Spinal cord (tissue), 10 donors: ENCODE data around the gene SNCAIP. TPM values are rescaled to one million over a fixed set of nuclear protein-coding genes. Genes with fewer than 3 reads are reported as not detected.

Experiments
- DNase-seq, 6 donors: peaks; one replicate each; pipeline versions ENCODE4 v3.0.0 to v3.0.0-alpha.2; 2013 to 2015; ENCODE audit warnings: low spot score in 6 of 6, low read depth in 4 of 6
- H3K27ac ChIP-seq: one replicate; pipeline ENCODE4 v1.5.1; 2013; ENCODE audit warnings: low read depth, low read length, control low read depth
- H3K27me3 ChIP-seq: one replicate; pipeline ENCODE4 v1.6.1; 2013; ENCODE audit warnings: low read length; ENCODE audit not compliant: control insufficient read depth, insufficient read depth
- H3K36me3 ChIP-seq: one replicate; pipeline ENCODE4 v1.6.1; 2013; ENCODE audit warnings: low read length; ENCODE audit not compliant: control insufficient read depth, insufficient read depth
- H3K4me1 ChIP-seq: one replicate; pipeline ENCODE4 v1.6.1; 2013; ENCODE audit warnings: low read length; ENCODE audit not compliant: control insufficient read depth, insufficient read depth
- H3K4me3 ChIP-seq: one replicate; pipeline ENCODE4 v1.5.1; 2013; ENCODE audit warnings: low read depth, low read length, control low read depth
- H3K9me3 ChIP-seq: one replicate; pipeline ENCODE4 v1.6.1; 2013; ENCODE audit warnings: low read length; ENCODE audit not compliant: control insufficient read depth, insufficient read depth
- WGBS: methylation state at CpG from one replicate; pipeline ENCODE4 v1.1.5; 2013; ENCODE audit warnings: missing lambda C conversion rate; ENCODE audit not compliant: insufficient coverage; 5-methylcytosine and 5-hydroxymethylcytosine counted together
- long read RNA-seq, 4 donors: transcript quantifications; one replicate each; lab custom pipeline, GENCODE V29; 2026
- polyA plus RNA-seq, 2 donors: library from polyadenylated mRNA; unstranded; fragments of 120-200 nt; gene quantifications; one replicate each; pipeline ENCODE4 v1.2.1, GENCODE V29; 2013; ENCODE audit not compliant: insufficient read length in 2 of 2
- total RNA-seq, 2 donors: library from RNA; depleted of rRNA in 1 of 2; stranded (reverse); fragments of 120-200 nt in 1 of 2; fragments of >200 nt in 1 of 2; gene quantifications; one replicate each; pipeline versions ENCODE4 v1.2.3 to v1.2.4, GENCODE V29; 2013 to 2014
- donor health status: healthy.

Gene SNCAIP
- total RNA-seq (10 to 100 TPM; 33.4 to 69.2 TPM), polyA plus RNA-seq (10 to 100 TPM; 35.8 to 42.5 TPM)
- long read RNA-seq, donor 1, transcript SNCAIP-218 (4 exons, 2,303 nt) = major isoform, 5 of 7 reads
- long read RNA-seq, donor 1, partial matches to known transcripts = 0 of 7 reads
- long read RNA-seq, donor 1, other reads (novel, unspliced or antisense) = 0 of 7 reads
- long read RNA-seq, donor 2, partial matches to known transcripts = 0 of 1 reads
- long read RNA-seq, donor 2, other reads (novel, unspliced or antisense) = 0 of 1 reads
- long read RNA-seq, donor 3, partial matches to known transcripts = 0 of 1 reads
- long read RNA-seq, donor 3, other reads (novel, unspliced or antisense) = 0 of 1 reads
- long read RNA-seq, donor 4, partial matches to known transcripts = 0 of 3 reads
- long read RNA-seq, donor 4, other reads (novel, unspliced or antisense) = 0 of 3 reads

DNA sequence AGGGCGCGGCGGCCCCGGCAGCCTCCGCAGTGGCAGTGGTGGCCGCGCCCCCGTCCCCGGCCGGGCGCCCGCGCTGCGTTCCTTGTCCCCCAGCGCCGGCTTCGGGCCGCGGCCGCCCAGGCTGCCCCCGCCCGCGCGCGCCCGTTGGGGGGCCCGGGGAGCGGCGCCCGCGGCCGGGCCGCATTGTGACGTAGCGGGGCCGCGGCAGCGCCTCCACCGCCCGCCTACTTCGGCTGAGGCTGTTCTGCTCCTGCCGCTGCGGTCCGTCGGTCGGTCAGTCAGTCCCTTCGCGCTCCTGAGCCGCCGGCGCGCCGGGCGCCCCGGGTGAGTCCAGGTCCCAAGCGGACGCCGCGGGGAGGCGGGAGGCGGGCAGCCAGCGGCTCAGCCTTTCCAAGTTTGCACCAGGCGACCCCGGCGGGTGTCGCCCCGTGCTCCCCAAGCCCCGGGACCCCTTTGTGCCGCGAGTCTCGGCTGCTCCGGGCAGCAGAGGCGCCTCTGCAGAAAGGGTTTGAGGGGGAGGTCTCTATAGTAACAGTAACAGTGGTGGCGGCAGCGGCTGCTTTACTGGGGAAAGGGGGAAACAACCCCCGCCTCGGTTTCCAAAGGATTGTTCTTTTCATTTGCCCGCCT is at the start of gene SNCAIP:
Gene SNCAIP (plus strand): TSS at position 277 of the 630 bp plus-strand sequence. CDS start 78,898 bp downstream, outside the sequence.
- peak in 4 of 6 donors; percentile 31 to 84 (median 66) for DNase-seq
- Histone ChIP-seq H3K9me3 (no peaks in the 10 kb centered on the region), H3K4me1 (peaks cover 15% of the 10 kb centered on the region), H3K4me3 (peak within 1 kb of the TSS; percentile 80), H3K27ac (peak within 1 kb of the TSS; percentile 87), H3K27me3 (no peaks in the 10 kb centered on the region), H3K36me3 (no peaks in the 10 kb centered on the region)
- WGBS = under 1% methylated on average over 78 of the region's 78 CpGs

DNA sequence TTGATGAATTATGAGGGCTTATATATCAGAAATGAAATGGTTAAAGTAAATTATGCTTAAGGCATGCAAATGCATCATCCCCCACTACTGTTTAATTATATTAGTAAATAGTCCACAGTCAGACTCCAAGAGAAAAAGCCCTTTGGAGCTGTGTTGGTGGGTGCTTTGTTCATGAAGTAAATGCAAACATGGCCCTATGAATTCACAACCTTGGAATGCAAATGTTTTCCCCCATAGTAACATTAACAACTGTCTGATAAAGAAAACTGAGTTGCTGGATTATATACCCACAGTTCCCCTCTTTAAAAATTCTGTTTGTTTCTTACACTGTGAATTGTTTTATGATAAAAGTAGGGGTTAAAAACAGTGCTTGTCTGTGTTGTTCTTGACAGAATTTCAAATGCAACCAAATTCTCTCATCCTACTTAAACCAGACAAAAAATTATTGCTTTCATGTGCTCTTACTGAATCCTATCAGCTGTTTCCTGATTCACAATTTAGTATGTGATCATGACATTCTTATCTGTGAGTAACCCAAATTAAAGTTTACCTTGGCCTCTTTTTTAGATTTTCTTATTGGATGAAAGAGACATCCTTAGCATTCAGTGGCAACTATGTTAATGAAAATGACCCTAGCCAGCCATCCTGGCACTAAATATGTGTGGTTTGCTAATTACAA is 48.5 kb upstream of the SNCAIP start:
- Histone ChIP-seq H3K4me1 (no peaks in the 10 kb centered on the region), H3K36me3 (no peaks in the 10 kb centered on the region), H3K27ac (no peak overlapping the region), H3K4me3 (no peak overlapping the region), H3K27me3 (no peaks in the 10 kb centered on the region), H3K9me3 (no peaks in the 10 kb centered on the region)
- peak in 1 of 6 donors; percentile 5 for DNase-seq

DNA sequence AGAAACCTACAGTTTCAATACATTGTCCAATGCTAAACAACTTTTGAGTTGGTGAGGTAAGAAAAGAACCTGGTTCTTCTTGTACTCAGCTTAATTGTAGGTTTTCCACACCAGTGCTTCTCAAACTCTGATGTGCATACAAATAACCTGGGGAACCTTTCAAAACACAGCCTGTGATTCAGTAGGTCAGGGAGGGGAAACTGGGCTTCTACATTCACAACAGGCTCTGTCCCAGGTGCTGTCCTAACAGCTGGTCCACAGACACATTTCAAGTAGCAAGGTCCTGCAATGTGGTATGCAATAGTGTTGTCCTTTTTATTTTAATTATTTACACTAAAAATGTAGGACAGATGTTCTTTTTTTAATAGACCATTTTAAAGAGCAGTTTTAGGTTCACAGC is 47.4 kb upstream of the SNCAIP start:
- H3K9me3 ChIP-seq = no peaks in the 10 kb centered on the region
- H3K4me3 ChIP-seq = no peak overlapping the region
- H3K27me3 ChIP-seq = no peaks in the 10 kb centered on the region
- no peaks in the 10 kb centered on the region for H3K4me1 ChIP-seq
- no peaks in the 10 kb centered on the region for H3K36me3 ChIP-seq
- no peak overlapping the region for H3K27ac ChIP-seq
- peak in 1 of 6 donors; percentile 9 for DNase-seq

DNA sequence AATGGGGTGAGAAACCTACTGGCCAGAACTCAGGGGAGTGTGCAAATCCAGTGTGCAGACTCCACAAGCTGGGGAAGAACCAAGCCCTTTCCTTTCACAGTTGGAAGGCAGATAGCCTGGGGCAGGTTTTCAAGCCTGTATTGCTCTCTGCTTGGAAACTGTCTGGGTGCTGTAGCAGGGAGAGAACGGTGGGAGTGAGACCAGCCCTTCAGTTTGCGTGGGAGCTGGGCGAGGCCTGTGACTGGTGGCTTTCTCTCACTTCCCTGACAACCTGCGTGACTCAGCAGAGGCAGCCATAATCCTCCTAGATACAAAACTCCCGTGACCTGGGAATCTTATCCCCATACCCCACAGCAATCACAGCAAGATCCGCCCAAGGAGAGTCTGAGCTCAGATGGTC is 44.9 kb upstream of the SNCAIP start:
- DNase-seq = no peak
- Histone ChIP-seq H3K27ac (no peak overlapping the region), H3K36me3 (no peaks in the 10 kb centered on the region), H3K9me3 (no peaks in the 10 kb centered on the region), H3K4me3 (no peak overlapping the region), H3K27me3 (no peaks in the 10 kb centered on the region), H3K4me1 (no peaks in the 10 kb centered on the region)
- WGBS = 87% methylated on average over 6 of the region's 6 CpGs

DNA sequence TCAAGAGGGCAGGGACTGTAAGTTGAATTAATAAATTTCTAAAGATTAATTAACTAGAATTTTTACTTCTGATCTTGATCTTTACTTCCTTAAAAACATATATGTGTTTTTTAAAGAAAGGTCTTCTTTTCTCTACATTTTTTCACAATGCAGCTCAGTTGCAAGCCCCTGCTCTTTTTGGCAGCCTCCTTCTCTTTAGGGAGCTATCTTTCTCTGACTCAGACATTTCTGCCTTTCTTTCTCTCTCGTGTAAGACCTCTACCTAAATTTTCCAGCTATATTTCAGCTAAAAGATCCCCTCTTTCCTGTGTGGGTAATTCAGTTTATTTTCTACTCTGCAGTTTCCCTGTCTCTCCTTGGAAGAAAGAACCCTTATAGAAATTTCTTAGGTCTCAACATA is 38.3 kb upstream of the SNCAIP start:
- Histone ChIP-seq H3K4me3 (no peak overlapping the region), H3K27ac (no peak overlapping the region), H3K4me1 (no peaks in the 10 kb centered on the region), H3K36me3 (no peaks in the 10 kb centered on the region), H3K9me3 (no peaks in the 10 kb centered on the region), H3K27me3 (no peaks in the 10 kb centered on the region)
- DNase-seq = no peak
- WGBS = no CpG with 5 or more reads among the region's 1 CpG

DNA sequence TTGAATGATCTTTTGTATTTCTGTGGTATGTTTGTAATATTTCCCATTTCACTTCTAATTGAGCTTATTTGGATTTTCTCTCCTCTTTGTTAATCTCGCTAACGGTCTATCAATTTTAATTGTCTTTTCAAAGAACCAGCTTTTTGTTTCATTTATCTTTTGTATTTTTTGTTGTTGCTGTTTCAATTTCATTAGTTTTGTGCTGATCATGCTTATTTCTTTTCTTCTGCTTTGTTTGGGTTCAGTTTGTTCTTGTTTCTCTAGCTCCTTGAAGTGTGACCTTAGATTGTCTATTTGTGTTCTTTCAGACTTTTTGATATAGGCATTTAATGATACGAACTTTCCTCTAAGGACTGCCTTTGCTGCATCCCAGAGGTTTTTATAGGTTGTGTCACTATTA is 28.4 kb upstream of the SNCAIP start:
- Histone ChIP-seq H3K36me3 (no peaks in the 10 kb centered on the region), H3K4me3 (no peak overlapping the region), H3K9me3 (no peaks in the 10 kb centered on the region), H3K27me3 (no peaks in the 10 kb centered on the region), H3K27ac (no peak overlapping the region), H3K4me1 (no peaks in the 10 kb centered on the region)
- DNase-seq = no peak
- WGBS = no CpG with 5 or more reads among the region's 3 CpGs

DNA sequence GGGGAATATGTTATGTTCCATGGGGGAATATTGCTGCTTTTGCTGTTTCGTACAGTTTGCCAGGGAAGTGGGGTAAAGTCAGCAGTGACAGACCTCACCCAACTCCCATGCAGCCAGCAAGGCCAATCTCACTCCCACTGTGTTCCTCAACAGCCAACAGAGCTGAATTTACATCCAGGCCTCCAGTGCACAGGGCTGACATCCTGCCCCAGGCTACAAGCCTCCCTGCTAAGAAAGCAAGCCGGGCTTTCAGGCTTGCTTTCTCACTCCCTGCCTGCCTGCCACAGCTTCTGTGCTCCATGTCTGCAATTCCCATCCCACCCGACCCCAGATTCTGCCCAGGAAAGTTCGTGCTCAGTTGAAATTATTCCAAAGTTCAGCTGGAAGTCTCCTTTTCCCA is 25.5 kb upstream of the SNCAIP start:
- H3K36me3 ChIP-seq = no peaks in the 10 kb centered on the region
- no peaks in the 10 kb centered on the region for H3K4me1 ChIP-seq
- H3K27me3 ChIP-seq = no peaks in the 10 kb centered on the region
- H3K9me3 ChIP-seq = no peaks in the 10 kb centered on the region
- no peak for DNase-seq
- H3K4me3 ChIP-seq = no peak overlapping the region
- WGBS = 66% methylated on average over 3 of the region's 4 CpGs
- H3K27ac ChIP-seq = no peak overlapping the region

DNA sequence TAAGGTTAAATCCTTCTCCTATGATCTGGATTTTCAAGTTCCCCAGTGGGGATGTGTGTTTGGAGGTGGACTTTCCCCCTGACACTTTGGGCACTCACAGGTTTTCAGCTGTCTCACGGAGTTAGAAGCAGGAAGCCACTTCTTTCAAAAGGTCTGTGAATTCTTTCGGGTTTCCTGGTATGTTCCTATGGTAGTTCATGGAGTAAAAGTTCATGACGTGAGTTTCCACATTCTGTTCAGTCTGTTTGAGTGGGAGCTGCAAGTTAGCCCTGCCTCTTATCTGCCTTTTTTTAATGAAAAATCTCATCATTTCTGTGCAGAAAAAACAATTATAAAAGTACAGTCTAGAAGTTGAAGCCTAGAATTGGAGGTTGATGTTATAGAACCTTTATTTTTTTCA is 24.9 kb upstream of the SNCAIP start:
- no peak overlapping the region for H3K27ac ChIP-seq
- no peaks in the 10 kb centered on the region for H3K4me1 ChIP-seq
- no peaks in the 10 kb centered on the region for H3K27me3 ChIP-seq
- no peak overlapping the region for H3K4me3 ChIP-seq
- no peaks in the 10 kb centered on the region for H3K9me3 ChIP-seq
- WGBS = 83% methylated on average over 1 of the region's 3 CpGs
- DNase-seq = no peak
- no peaks in the 10 kb centered on the region for H3K36me3 ChIP-seq

DNA sequence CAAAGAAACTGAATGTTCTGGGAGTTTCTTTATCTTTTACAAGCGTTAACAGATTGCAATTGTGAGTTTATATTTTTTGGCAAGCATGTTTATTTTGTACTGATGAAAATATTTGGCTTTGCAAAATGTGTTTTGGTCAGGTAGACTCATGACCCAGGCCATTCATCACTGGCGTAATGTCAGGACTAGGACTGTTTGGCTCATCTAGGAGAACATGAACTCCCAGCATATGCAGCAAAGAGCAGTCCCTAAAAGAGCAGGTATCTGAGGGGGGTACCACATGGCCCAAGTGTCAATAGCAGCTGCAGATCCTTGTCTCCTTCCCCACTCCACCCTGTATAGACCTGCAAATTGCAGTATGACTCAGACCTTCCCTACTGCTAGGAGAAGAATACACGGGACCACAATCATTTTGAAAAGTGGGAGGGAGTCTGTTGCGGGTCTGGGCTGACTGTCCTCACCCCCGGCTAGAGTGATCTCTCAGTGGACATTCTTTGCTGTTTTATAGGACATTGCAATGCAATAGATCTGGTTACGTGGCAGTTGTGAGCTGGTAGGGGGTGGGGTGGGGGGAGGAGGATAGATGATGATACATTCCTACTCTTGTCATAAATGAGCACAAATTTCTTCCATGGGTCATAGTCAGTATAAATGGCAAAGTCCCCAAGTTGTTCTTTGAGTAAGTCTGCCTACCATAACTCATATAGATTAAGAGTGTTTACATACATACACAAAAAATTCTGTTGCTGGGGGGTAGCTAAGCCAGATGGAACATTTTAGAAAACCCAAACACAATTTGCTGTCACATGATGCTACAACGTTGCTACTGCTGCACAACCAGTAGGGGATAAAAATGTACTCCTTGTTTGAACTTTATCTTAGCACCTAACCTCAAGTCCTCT is 20.8 kb upstream of the SNCAIP start:
- H3K4me1 ChIP-seq = no peaks in the 10 kb centered on the region
- DNase-seq = no peak
- H3K27ac ChIP-seq = no peak overlapping the region
- H3K36me3 ChIP-seq = no peaks in the 10 kb centered on the region
- no peaks in the 10 kb centered on the region for H3K27me3 ChIP-seq
- 58% methylated on average over 4 of the region's 7 CpGs for WGBS
- no peak overlapping the region for H3K4me3 ChIP-seq
- no peaks in the 10 kb centered on the region for H3K9me3 ChIP-seq
